ENCODE results near the gene CMTM3. TPM values are rescaled to one million over a fixed set of nuclear protein-coding genes. Genes with fewer than 3 reads are reported as not detected.
A peak's percentile ranks its signal among the peaks of the same experiment; 100 is the strongest.

Gene CMTM3
- total RNA-seq, 6 experiments from 2014 or later: 26.3 to 35.6 (median 28.0) TPM

DNA sequence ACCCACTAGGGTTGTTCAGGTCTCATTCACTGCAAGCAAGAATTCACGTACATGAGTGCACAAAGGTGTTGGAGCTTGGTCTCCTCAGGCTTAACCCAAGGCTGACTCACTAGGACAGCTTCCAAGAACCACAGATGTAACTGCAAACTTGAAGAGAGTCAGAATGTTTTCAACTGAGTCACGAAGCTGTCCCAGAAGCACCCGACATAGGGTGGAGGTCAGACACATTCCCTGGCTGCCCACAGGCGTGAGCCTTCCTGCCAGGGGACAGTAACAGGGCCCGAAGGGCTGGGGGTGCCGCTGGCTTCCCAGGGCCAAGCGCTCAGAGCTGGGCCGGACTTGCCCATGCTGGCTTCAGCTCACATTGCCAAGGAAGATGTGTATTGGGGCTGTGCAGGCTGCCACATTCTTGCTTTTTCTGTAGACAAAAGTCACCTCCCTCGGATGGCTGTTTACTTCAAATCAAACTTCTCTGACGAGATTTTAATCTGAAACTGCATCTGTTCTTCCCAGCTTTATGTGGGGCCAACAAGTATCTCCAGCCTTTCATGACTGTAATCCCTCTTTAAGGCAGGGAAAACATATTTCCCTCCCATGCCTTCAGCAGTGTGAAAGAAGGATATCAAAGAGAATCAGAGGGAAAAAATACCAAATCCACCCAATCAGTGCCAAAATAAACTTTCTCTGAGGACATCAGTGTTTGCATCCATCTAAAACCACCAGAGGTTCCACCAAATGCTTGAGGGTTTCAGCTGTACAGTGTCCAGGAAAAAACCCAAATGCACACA, 14.3 kb downstream of the CMTM3 start:
- peak overlapping the region; percentile 66 for H3K4me3 Mint-ChIP-seq
- H3K27me3 Mint-ChIP-seq (ENCODE audit: insufficient read depth): peaks cover 1% of the 10 kb centered on the region
- DNase-seq: peak; percentile 96
- H3K27ac Mint-ChIP-seq: peak overlapping the region; percentile 87
- H3K9me3 Mint-ChIP-seq: no peaks in the 10 kb centered on the region
- H3K4me1 Mint-ChIP-seq (ENCODE audit: low read depth): peaks cover 53% of the 10 kb centered on the region
- TF ChIP-seq CTCF (IDR thresholded peaks at IDR 0.05): no peak
- H3K36me3 Mint-ChIP-seq (ENCODE audit: low read depth): peaks cover 18% of the 10 kb centered on the region

DNA sequence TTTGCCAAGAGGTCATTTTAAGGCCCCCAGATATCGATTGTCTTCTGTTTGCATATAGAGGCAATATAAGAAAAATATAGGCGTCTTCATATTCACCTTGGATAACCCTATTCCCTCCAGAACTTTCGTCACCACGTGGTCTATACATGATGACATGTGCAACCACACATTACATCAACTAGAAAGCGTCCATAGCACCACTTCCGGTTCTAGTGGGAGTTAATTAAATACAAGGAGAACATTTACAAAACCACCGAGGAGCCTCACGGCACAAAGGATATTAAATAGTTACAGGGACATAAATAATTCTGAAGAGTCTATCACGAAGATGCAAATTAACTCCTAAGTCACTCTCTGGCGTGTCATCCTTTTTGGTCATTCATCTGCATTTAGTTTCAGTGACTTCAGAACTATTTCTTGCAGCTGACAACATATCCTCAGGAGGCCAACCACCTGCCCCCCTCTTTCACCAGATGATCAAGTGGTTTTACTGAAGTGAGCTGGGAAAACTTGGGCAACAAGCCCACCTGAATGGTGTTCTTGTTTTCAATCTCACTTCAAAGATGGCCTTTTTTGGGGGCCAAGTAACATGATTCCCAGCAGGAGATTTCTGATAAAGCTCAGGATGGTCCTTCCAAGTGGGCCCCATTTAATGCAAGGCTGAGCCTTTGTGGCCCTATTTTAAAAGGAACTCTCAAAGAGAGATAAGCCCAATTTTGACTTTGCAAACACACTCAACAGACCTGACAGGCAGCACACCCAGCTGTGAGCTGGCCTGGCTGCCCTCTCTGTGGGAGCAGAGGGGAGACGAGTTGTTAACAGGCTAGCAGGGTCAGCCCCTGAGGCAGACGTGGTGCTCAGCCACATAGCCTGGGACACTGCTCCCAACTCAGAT, 15.3 kb downstream of the CMTM3 start:
- no peak for TF ChIP-seq CTCF (IDR thresholded peaks at IDR 0.05)
- Mint-ChIP-seq H3K4me3 (peak overlapping the region; percentile 66), H3K27me3 (ENCODE audit: insufficient read depth) (peaks cover 1% of the 10 kb centered on the region), H3K36me3 (ENCODE audit: low read depth) (peaks cover 16% of the 10 kb centered on the region), H3K27ac (peak overlapping the region; percentile 87), H3K4me1 (ENCODE audit: low read depth) (peaks cover 53% of the 10 kb centered on the region), H3K9me3 (no peaks in the 10 kb centered on the region)
- DNase-seq: peak; percentile 50

DNA sequence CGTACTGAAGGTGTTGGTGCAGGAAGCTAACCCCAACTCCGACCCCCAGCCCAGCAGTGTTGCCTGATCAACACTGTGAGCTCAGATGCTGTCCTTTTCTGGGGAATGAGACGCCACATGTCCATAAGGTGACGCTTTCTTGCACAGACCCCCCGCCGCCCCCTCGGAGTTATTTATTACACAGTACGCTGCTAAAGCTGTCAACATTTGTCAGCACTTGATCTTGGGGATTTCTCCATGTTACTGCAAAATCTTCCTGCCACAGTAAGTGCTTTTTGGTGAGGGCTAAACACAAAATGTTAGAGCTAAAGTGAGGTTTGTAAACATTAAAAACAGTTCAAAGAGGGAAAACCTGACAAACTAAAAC, 15.9 kb downstream of the CMTM3 start:
- no peak for DNase-seq

GRCh38 chr16:66621973-66622372, 17.5 kb downstream of the CMTM3 start:
- H3K9me3 Mint-ChIP-seq: no peaks in the 10 kb centered on the region
- peaks cover 6% of the 10 kb centered on the region for H3K36me3 Mint-ChIP-seq (ENCODE audit: low read depth)
- H3K4me1 Mint-ChIP-seq (ENCODE audit: low read depth): peaks cover 48% of the 10 kb centered on the region
- no peak for TF ChIP-seq CTCF (IDR thresholded peaks at IDR 0.05)
- no peak for DNase-seq
- H3K27ac Mint-ChIP-seq: no peak overlapping the region
- H3K4me3 Mint-ChIP-seq: no peak overlapping the region
- H3K27me3 Mint-ChIP-seq (ENCODE audit: insufficient read depth): peaks cover 2% of the 10 kb centered on the region

More for the DNA sequence above, 15.9 kb downstream of the CMTM3 start:
- Mint-ChIP-seq H3K9me3 (no peaks in the 10 kb centered on the region), H3K27me3 (ENCODE audit: insufficient read depth) (peaks cover 2% of the 10 kb centered on the region), H3K36me3 (ENCODE audit: low read depth) (peaks cover 11% of the 10 kb centered on the region), H3K4me1 (ENCODE audit: low read depth) (peaks cover 53% of the 10 kb centered on the region), H3K4me3 (no peak overlapping the region), H3K27ac (no peak overlapping the region)
- no peak for TF ChIP-seq CTCF (IDR thresholded peaks at IDR 0.05)

GRCh38 chr16:66622863-66623262, 18.4 kb downstream of the CMTM3 start:
- Mint-ChIP-seq H3K9me3 (no peaks in the 10 kb centered on the region), H3K4me3 (no peak overlapping the region), H3K4me1 (ENCODE audit: low read depth) (peaks cover 39% of the 10 kb centered on the region), H3K27ac (no peak overlapping the region), H3K27me3 (ENCODE audit: insufficient read depth) (peaks cover 2% of the 10 kb centered on the region), H3K36me3 (ENCODE audit: low read depth) (peaks cover 5% of the 10 kb centered on the region)
- TF ChIP-seq CTCF (IDR thresholded peaks at IDR 0.05): no peak
- DNase-seq: no peak

Measured in HFFc6 (cell line).